ENCODE data around the gene UQCC5. TPM values are rescaled to one million over a fixed set of nuclear protein-coding genes. Genes with fewer than 3 reads are reported as not detected.

The UQCC5 gene
- total RNA-seq, 1 donor from 2014 or later = 22.8 TPM

GRCh38 chr3:52572221-52572620 is 35.8 kb downstream of the UQCC5 start:
- no peak for DNase-seq (ENCODE audit: extremely low spot score, unreplicated experiment)
- Mint-ChIP-seq H3K4me1 (ENCODE audit: unreplicated experiment) (no peaks in the 10 kb centered on the region), H3K9me3 (no peaks in the 10 kb centered on the region), H3K36me3 (peaks cover 26% of the 10 kb centered on the region), H3K27me3 (no peaks in the 10 kb centered on the region), H3K27ac (no peak overlapping the region), H3K4me3 (no peak overlapping the region)
- TF ChIP-seq CTCF (conservative IDR thresholded peaks at IDR 0.05) = no peak

GRCh38 chr3:52574056-52574965 is 37.9 kb downstream of the UQCC5 start:
- Mint-ChIP-seq H3K27ac (no peak overlapping the region), H3K9me3 (no peaks in the 10 kb centered on the region), H3K4me1 (ENCODE audit: unreplicated experiment) (no peaks in the 10 kb centered on the region), H3K27me3 (no peaks in the 10 kb centered on the region), H3K36me3 (peaks cover 35% of the 10 kb centered on the region), H3K4me3 (no peak overlapping the region)
- no peak for DNase-seq (ENCODE audit: extremely low spot score, unreplicated experiment)
- TF ChIP-seq CTCF (conservative IDR thresholded peaks at IDR 0.05) = no peak

Other genes starting within 250 kb of the UQCC5 start
- gene GLYCTK, start 248.8 kb upstream of the UQCC5 start, total RNA-seq (ENCODE audit: low replicate concordance) = 29.7 and 50.5 TPM in 2 replicates
- gene DNAH1, start 220.3 kb upstream of the UQCC5 start, total RNA-seq (ENCODE audit: low replicate concordance) = 2.6 and 7.3 TPM in 2 replicates
- gene BAP1, start 126.6 kb upstream of the UQCC5 start, total RNA-seq (ENCODE audit: low replicate concordance) = 80.9 and 106 TPM in 2 replicates
- gene PHF7, start 125.9 kb upstream of the UQCC5 start, total RNA-seq (ENCODE audit: low replicate concordance) = 3.9 and 8.2 TPM in 2 replicates
- 0.45 and 0.77 TPM in 2 replicates for gene SEMA3G, start 91.5 kb upstream of the UQCC5 start, total RNA-seq (ENCODE audit: low replicate concordance)
- 6.6 and 16.6 TPM in 2 replicates for gene TNNC1, start 82.6 kb upstream of the UQCC5 start, total RNA-seq (ENCODE audit: low replicate concordance)
- 105 and 149 TPM in 2 replicates for gene NISCH, start 81.0 kb upstream of the UQCC5 start, total RNA-seq (ENCODE audit: low replicate concordance)
- gene STAB1, start 41.3 kb upstream of the UQCC5 start, total RNA-seq (ENCODE audit: low replicate concordance) = 0.12 TPM in 1 of 2 replicates, not detected in the other
- gene NT5DC2, start 2.7 kb upstream of the UQCC5 start, total RNA-seq (ENCODE audit: low replicate concordance) = 105 and 231 TPM in 2 replicates
- gene PBRM1, start 149.3 kb downstream of the UQCC5 start, total RNA-seq (ENCODE audit: low replicate concordance) = 78.3 and 88.6 TPM in 2 replicates
- gene GNL3, start 149.4 kb downstream of the UQCC5 start, total RNA-seq (ENCODE audit: low replicate concordance) = 114 and 118 TPM in 2 replicates
- 66.1 and 72.7 TPM in 2 replicates for gene GLT8D1, start 169.2 kb downstream of the UQCC5 start, total RNA-seq (ENCODE audit: low replicate concordance)
- 102 and 119 TPM in 2 replicates for gene SPCS1, start 169.5 kb downstream of the UQCC5 start, total RNA-seq (ENCODE audit: low replicate concordance)
- gene NEK4, start 234.3 kb downstream of the UQCC5 start, total RNA-seq (ENCODE audit: low replicate concordance) = 38.3 and 47.2 TPM in 2 replicates
- 8.0 and 12.2 TPM in 2 replicates for gene ITIH1, start 241.0 kb downstream of the UQCC5 start, total RNA-seq (ENCODE audit: low replicate concordance)